GM19240 (cell line): ENCODE measurements around the gene BBS9.

Experiments
- DNase-seq: peaks from one replicate; pipeline ENCODE4 v3.0.0; 2011; ENCODE audit warnings: low spot score; ENCODE audit not compliant: insufficient read length

Gene BBS9

GRCh38 chr7:33539198-33539597 lies 409.8 kb downstream of the BBS9 start:
- DNase-seq: no peak

- DNase-seq: no peak
Observed at GRCh38 chr7:33539659-33540400, 410.5 kb downstream of the BBS9 start.

GRCh38 chr7:33547880-33548279 lies 418.5 kb downstream of the BBS9 start:
- no peak for DNase-seq

- DNase-seq: no peak
Observed at GRCh38 chr7:33550363-33550762, 421.0 kb downstream of the BBS9 start.

- no peak for DNase-seq
Observed at GRCh38 chr7:33550979-33551378, 421.6 kb downstream of the BBS9 start.

GRCh38 chr7:33554046-33554445 lies 424.7 kb downstream of the BBS9 start:
- no peak for DNase-seq

GRCh38 chr7:33554576-33554975 lies 425.2 kb downstream of the BBS9 start:
- DNase-seq: no peak

GRCh38 chr7:33556472-33556871 lies 427.1 kb downstream of the BBS9 start:
- DNase-seq: no peak

GRCh38 chr7:33558549-33559323 lies 429.4 kb downstream of the BBS9 start:
- DNase-seq: no peak

GRCh38 chr7:33559324-33559710 lies 430.0 kb downstream of the BBS9 start:
- DNase-seq: no peak

- DNase-seq: no peak
Observed at GRCh38 chr7:33562996-33563395, 433.6 kb downstream of the BBS9 start.

- DNase-seq: no peak
Observed at GRCh38 chr7:33563651-33564050, 434.3 kb downstream of the BBS9 start.

- DNase-seq: no peak
Observed at GRCh38 chr7:33578166-33578565, 448.8 kb downstream of the BBS9 start.

GRCh38 chr7:33578881-33579672 lies 449.7 kb downstream of the BBS9 start:
- no peak for DNase-seq

GRCh38 chr7:33579673-33579960 lies 450.3 kb downstream of the BBS9 start:
- no peak for DNase-seq

GRCh38 chr7:33581236-33581635 lies 451.9 kb downstream of the BBS9 start:
- no peak for DNase-seq

GRCh38 chr7:33582104-33582503 lies 452.7 kb downstream of the BBS9 start:
- no peak for DNase-seq

GRCh38 chr7:33582533-33582932 lies 453.2 kb downstream of the BBS9 start:
- DNase-seq: no peak

- no peak for DNase-seq
Observed at GRCh38 chr7:33589911-33590310, 460.5 kb downstream of the BBS9 start.

- DNase-seq: no peak
Observed at GRCh38 chr7:33590916-33591315, 461.6 kb downstream of the BBS9 start.

GRCh38 chr7:33591490-33591889 lies 462.1 kb downstream of the BBS9 start:
- no peak for DNase-seq

GRCh38 chr7:33592718-33593117 lies 463.4 kb downstream of the BBS9 start:
- DNase-seq: no peak
